Measurements from ENCODE around the gene SRF.
A peak's percentile ranks its signal among the peaks of the same experiment; 100 is the strongest.

SRF gene

DNA sequence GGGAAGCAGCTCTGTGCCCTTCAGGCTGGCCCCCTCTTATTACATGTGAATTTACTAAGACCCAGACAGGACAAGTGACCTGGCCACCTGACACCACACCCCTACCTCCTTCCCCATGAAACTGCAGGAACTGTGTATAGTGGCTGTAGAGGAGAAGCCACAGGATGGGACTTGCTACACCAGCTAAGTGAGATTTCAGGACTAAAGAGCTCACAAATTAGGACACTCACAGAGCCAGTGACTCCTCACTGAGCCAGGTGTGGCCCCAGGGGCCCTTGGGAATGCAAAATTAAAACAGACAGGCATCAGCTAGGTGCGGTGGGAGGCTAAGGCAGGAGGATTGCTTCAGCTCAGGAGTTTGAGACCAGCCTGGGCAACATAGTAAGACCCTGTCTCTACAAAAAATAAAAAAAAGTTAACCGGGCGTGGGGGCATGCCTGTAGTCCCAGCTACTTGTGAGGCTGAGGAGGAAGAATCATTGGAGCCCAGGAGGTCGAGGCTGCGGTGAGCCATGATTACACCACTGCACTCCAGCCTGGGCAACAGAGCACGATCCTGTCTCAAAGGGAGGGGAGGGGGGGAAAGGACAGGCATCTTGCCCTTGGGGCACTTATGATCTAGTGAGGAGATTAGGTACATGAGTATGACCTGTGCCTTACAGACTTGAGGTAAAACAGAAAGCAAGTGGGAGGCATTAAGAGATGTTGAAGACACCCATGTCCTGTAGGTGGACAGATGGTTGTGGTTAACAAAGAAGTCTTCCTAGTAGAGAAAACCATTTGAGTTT is 23.2 kb upstream of the SRF start:
- no peak for DNase-seq (ENCODE audit: low read depth in 3 of 3)

DNA sequence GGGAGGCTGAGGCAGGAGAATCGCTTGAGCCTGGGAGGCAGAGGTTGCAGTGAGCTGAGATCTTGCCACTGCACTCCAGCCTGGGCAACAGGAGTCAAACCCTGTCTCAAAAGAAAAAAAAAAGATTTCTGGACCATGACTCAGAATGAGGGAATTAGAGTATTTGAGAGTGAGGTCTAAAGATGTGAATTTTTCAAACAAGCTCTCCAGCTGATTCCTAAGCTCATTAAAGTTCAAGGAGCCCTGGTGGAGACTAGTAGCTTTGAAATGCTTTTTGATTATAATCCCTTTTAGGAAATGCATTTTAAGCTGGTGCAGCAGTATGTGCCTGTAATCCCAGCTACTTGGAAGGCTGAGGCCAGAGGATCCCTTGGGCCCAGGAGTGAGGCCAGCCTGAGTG is 21.8 kb upstream of the SRF start:
- no peak for DNase-seq (ENCODE audit: low read depth in 3 of 3)

DNA sequence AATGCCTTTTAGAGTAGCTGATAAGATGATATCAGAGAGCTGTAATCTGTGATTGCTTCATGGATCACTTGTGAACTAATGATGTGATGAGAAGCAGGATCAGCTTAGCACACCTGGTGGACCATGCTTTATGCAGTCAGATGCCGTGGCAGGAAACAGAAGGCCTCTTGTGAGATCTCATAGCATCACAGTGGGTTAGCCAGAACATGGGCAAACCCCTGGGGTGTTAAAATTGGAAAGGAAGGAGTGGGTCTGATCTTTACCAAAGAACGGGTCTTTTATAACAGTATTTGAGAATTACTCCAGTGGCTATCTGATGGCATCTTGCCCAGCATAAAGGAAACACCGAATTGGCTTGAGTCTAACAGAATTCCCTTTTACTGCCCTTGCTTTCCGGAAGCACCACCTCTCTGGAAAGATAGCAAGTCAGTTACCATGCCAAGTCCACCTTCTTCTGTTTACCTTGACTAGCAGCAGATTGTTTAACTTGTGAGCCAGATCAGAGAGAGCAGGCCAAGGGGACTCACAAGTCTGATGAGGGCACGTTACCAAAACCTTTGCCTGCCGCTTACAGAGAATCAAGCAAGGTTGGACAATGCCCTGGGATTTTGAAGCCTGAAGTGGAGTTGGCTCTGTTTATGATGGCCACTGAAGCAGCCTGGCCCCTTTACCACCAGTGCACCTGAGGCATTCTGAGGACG is 20.9 kb upstream of the SRF start:
- DNase-seq (ENCODE audit: low read depth in 3 of 3): no peak

DNA sequence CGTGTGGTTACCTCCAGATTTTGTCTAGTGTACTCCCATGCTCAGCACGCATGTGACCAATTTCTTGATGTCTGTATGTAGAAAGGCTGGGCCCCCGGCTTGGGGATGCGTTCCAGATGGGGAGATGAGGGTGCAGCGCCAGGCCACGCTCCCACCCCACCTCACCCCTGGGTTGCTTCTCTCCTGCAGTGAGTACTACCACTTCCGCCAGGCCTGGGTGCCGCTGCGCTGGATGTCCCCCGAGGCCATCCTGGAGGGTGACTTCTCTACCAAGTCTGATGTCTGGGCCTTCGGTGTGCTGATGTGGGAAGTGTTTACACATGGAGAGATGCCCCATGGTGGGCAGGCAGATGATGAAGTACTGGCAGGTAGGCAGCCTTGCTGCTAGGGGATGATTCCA is 11.5 kb upstream of the SRF start:
- no peak for DNase-seq (ENCODE audit: low read depth in 3 of 3)

DNA sequence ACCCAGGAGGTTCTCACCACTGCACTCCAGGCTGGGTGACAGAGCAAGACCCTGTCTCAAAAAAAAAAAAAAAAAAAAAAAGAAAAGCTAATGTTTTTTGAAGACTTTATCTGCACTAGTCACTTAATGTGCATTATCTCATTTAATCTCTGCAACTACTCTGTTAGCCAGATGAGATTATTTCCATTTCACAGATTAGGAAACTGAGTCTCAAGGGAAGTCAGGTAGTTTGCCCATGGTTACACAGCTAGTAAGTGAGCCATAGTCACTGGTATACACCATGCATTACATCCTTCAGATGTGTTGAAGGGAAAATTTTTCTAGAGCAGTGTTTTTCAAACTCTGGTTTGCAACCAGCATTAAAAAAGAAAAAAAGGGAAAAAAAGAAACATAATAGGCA is 7.2 kb upstream of the SRF start:
- no peak for DNase-seq (ENCODE audit: low read depth in 3 of 3)

DNA sequence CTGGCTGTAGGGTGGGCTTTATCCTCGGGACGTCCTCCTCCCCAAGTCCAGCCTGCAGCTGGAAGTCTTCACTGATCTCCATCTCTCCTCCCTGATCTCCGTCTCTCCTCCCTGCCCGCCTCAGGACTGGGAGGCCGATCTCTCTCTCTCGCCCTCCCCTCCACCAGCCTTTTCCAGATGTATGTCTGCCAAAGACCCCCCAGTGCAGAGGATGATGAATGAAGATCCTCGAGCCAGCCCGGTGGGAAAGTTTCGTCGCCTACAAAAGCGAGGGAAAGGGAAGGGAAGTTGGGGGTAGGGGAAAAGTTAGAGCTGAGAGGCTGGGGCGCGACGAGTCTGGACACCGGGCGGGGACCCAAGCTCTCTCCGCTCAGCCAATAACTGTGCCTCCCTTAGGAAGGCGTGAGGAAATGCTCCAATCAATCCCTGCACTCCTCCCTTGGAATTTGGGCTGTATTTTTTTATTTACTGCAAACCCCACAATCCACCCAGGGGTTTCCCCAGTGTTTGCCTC is 595 bp upstream of the SRF start:
- no peak for DNase-seq (ENCODE audit: low read depth in 3 of 3)

DNA sequence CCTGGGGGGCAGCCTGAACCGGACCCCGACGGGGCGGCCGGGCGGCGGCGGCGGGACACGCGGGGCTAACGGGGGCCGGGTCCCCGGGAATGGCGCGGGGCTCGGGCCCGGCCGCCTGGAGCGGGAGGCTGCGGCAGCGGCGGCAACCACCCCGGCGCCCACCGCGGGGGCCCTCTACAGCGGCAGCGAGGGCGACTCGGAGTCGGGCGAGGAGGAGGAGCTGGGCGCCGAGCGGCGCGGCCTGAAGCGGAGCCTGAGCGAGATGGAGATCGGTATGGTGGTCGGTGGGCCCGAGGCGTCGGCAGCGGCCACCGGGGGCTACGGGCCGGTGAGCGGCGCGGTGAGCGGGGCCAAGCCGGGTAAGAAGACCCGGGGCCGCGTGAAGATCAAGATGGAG is 636 bp downstream of the SRF start:
- DNase-seq (ENCODE audit: low read depth in 3 of 3): peak in 1 of 3 donors; percentile 22

DNA sequence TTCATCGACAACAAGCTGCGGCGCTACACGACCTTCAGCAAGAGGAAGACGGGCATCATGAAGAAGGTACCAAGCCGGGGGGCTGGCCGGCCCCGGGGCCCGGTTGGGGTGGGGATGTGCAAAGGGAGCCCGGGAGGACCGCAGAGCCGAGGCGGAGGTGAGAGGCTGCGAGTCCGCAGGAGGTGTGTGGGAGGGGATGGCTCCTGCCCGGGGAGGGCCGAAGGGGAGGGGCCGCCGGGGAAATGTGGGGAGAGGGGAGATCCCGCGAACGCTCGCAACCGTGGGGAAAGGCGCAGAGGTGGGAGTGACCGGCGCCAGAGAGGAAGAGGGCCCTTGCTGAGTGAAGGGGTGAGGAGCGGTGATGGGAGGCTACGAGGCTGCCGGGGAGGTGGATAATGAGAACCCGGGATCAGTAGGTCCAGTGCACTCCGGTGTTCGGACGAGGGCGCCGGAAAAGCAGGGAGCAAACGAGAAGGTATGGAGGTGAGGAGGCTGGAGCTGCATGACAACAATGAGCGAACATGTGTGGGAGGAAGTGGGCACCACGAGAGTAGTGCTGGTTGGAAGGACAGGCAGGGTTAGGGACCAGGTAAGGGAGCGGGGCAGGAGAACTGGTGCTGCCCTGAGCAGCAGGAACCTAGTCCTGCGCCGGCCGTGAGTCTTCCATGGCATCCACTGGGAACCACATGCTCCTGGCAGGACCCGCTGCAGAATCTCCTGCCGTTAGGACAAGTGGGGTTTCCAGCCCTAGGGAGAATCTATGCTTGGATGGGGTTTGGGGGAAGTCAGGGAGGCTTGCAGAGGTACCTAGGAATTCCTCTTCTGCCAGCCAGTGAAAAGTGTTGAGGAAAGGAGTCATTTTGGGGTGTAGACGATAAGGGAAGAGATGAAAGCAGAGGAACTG is 1.3 kb downstream of the SRF start:
- peak in 1 of 3 donors; percentile 30 for DNase-seq (ENCODE audit: low read depth in 3 of 3)

DNA sequence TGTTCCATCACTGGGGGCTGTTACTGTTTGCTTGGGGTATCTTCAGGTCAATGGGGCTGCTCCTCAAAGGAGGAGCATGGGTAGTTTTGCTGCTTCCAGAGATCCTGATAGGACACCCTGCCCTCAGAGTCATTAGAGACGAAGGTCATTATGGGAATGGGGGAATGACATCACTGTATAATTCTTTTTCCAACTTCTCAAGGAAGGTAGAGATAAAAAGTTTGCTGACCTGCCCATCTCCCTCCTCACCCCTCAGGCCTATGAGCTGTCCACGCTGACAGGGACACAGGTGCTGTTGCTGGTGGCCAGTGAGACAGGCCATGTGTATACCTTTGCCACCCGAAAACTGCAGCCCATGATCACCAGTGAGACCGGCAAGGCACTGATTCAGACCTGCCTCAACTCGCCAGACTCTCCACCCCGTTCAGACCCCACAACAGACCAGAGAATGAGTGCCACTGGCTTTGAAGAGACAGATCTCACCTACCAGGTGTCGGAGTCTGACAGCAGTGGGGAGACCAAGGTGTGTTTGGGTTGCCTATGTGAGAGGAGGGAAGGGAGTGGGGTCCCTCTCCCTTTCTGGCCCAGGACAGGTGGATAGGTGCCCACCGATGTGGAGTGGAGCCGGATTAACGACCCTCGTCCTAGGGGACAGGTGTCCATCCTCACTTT is 2.7 kb downstream of the SRF start:
- no peak for DNase-seq (ENCODE audit: low read depth in 3 of 3)

DNA sequence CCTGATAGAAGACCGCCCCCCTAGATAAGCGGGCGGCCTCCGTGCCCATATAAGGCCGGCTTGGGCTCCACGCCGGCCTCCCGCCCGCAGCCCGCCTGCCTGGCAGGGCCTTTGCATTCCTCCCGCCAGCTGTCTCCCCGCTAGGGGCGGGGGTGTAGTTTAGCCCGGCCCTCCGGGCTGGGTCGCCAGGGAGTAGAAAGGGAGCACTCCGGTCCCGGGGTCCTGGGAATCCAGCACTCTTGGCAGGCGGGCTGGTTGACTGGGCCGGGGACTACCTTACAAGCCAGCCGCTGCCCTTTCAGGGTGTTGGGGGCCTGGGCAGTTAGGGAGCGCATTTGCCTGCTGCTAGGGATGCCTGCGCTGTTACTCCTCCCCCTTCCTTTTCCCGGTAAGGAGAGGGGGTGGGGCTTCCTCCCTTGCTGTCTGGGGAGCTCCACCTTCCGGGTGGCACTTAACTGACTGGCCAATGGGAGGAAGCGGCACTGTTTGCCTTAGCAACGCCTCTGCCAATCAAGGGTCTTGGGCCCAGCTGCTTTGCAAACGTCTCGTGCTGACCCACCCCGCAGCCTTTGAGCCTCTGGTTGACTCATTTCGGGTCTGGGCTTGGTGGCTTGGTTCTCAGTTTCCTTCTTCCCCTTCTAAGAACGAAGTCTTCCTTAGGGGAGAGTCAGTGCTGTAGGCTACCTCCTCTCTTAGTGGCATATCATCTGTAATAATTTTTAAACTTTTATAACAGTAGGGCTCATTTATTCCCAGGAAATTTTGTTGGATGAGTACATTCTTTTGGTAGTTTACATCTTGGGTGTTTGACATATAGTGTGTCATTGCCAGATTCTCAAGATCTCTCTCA is 3.4 kb downstream of the SRF start:
- peak; percentile 88 to 97 (median 94) for DNase-seq (ENCODE audit: low read depth in 3 of 3)

DNA sequence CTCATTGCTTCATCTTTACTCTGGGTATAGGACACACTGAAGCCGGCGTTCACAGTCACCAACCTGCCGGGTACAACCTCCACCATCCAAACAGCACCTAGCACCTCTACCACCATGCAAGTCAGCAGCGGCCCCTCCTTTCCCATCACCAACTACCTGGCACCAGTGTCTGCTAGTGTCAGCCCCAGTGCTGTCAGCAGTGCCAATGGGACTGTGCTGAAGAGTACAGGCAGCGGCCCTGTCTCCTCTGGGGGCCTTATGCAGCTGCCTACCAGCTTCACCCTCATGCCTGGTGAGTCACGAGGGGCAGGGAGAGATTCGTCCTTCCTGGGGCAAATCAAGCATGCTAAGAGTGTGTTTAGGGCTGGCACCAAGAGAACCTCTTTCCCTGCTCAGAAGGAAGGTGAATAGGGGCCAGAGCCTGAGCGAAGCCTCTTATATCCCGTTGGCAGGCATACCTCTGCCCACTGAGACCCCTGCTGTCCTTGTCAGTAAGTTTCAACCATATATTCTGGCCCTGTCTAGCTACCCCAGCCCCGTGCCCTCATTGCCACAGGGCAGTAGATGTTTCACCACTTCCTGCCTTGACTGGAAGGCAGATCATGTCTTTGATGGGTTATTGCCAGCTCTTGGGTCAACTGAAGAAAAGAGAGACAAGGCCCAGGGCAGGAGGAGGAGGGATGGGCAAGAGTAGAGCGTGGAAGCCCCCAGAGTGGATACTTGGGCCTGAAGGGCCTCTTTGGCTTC is 4.8 kb downstream of the SRF start:
- no peak for DNase-seq (ENCODE audit: low read depth in 3 of 3)

DNA sequence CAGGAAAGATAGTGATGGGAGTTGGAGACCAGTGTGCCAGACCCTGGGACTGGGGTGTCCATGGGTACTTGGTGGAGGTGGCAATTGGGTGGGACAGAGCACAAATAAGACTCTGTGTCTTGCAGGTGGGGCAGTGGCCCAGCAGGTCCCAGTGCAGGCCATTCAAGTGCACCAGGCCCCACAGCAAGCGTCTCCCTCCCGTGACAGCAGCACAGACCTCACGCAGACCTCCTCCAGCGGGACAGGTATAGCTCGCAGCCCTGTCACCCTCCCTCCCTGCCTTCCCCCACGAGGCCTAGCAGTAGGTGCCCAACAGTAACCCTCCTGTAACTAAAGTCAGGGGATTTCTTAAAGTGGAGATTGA is 5.3 kb downstream of the SRF start:
- no peak for DNase-seq (ENCODE audit: low read depth in 3 of 3)

DNA sequence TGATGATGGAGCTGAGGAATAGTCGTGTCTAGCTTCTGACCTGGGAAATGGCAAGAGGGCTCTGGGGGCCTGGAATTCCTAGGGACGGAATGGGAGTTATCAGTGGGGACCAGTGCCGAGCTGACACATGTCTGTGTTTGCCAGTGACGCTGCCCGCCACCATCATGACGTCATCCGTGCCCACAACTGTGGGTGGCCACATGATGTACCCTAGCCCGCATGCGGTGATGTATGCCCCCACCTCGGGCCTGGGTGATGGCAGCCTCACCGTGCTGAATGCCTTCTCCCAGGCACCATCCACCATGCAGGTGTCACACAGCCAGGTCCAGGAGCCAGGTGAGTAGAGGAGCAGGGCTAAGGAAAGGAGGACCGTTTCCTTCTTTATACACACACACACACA is 7.1 kb downstream of the SRF start:
- DNase-seq (ENCODE audit: low read depth in 3 of 3): no peak

DNA sequence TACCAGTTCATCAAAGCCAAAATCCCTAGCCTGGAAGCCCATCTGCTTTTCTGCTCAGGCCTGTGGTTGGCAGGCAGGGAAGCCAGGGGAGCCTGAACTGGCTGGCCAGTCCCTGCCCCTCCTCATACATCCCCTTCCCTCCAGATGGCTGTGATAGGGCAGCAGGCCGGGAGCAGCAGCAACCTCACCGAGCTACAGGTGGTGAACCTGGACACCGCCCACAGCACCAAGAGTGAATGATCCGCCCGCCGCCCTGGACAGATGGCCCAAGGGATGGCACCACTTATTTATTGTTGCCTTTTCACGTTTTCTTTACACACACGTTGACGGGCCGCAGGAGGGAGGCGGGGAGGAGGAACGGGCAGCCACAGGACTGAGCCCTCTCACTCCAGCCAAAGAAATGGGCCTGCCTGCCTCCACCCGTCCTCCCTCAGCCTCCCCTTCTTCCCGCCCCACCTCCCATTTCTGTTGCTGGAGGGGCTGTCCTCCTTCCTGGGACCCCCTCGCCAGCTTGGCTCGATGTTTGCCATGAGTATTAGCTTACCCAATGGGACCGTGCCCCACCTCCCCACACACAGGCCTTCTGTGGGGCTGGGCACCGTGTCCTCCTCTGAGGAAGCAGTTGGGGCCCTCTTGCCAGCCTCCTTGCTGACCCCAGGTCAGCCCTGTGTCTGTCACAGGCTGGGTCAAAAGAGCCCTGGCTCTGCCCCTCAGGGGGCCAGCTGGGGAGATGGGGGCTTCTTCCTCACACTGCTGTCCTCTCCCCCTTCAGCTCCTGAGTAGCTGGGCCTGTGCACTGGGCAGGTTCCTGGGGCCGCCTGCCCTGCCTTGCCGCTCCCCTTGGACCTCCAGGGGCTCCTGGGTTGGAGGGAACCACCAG is 8.1 kb downstream of the SRF start:
- no peak for DNase-seq (ENCODE audit: low read depth in 3 of 3)

DNA sequence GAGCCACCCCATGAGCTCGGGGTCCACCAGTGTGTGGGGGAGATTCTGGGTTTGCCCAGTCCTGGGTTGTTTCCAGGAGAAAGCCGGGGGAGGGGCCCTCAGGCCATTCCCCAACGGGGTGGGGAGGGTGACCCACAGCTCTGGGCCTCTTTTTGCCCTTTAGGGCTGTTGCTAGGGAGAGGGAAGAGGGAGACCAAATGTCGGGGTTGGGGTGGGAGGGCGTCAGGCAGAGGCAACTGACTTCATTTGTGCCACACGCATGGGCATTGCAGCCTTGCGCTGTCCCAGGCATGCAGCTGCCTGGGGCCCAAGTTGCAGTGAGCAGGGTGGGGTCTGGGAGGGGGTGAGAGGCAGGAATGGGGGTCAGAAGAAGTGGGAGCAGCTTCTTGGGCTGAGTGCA is 9.0 kb downstream of the SRF start:
- no peak for DNase-seq (ENCODE audit: low read depth in 3 of 3)

DNA sequence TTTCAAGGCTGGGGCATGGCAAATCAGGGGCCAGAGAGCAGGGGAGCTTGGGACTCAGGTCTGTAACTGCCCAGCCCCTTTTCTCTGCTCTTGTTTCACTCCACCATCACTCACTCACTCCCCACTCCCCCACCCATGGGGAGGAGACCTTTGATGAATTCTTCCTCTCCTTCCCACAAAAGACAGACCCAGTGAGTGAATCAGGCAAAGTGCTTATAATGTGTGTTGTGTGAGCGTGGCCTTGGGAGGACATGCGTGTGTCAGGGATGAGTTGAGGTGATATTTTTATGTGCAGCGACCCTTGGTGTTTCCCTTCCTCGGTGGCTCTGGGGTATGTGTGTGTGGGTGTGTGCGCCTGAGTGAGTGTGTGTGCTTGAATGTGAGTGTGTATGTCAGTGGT is 9.9 kb downstream of the SRF start:
- DNase-seq (ENCODE audit: low read depth in 3 of 3): no peak

DNA sequence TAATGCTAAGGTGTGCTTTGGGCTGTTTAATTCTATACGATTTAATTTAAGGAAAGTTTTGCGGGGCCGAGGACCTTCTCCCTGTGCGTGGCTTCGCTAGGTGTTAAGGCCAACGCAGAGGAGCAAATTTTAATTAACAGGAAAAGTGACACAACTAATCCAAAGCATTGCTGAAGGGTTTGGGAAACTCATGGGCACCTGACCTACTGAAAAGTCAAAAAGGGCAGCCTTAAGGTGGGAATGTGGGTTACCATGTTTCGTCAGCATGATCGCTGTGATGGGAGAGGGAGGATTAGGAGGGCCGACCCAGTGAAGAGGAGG is 10.5 kb downstream of the SRF start:
- no peak for DNase-seq (ENCODE audit: low read depth in 3 of 3)

DNA sequence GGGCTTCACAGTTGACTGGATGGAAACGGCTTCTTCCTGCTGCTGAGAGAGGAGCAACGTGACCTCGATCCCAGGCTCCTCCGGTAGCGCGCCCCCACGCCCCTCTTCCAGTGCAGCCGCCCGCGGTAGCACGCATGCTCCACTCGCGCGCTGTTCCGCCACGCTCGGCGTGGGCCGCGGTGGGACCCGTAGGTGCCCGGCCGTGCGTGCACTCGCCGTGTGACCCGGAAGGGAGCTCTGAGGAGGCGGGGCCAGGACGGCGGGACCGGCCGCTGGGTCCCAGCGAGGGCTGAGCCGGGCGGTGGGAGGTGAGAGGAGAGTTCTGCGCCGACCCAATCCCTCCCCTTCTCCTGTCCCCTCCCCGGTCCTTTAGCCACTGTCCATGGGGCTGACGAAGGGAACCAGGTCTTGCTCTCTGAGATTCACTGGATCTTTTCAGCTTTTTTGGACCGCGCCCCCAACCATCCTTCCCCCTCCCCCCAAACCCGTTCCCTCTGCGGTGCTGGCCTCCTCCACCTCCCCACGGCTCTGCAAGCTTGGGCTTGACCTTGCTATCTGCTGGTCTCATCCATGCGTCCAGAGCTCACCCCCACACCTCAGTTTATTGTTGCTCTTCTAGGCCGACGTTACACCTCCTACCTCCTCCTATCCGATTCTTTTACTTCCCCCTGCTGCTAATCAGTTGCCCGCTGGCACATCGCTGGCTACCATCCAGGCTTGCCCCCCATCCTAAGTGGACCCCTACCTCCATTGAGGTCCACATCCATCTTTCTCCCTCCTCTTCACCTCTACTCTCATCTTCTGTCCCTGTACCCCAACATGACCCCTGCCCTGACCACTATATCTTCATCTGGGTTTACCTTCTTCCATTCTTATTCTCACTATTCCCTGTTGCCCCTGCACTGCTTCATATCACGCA is 11.1 kb downstream of the SRF start, which contains the start of gene CUL9:
Gene CUL9 (plus strand): TSS at position 255 of the 919 bp plus-strand sequence. CDS start 2,115 bp downstream, outside the sequence.
- DNase-seq (ENCODE audit: low read depth in 3 of 3): peak; percentile 61 to 73 (median 63)

All from stimulated activated CD4-positive, alpha-beta T cell treated with anti-CD3 and anti-CD28 coated beads, TNF-alpha, amount 100 ng/mL, for 48 hours (primary cell).